WERI-Rb-1 (cell line): Measurements from ENCODE around the gene PMM1.
A peak's percentile ranks its signal among the peaks of the same experiment; 100 is the strongest.
"Not testable (repeated sequence)": the region's sequence is repeated elsewhere in the genome, so short reads cannot be mapped to it uniquely, and the experiment has no call there.

Source experiments
- DNase-seq: peaks from one replicate; pipeline ENCODE4 v3.0.0-alpha.2; 2020
- H3K27ac ChIP-seq: fragments of 250-450 bp; sonication (Bioruptor Pico); 2 replicates; pipeline ENCODE4 v1.5.1; 2020; ENCODE audit warnings: mild to moderate bottlenecking, moderate library complexity
- H3K27me3 ChIP-seq: fragments of 250-450 bp; sonication (Bioruptor Pico); 2 replicates; pipeline ENCODE4 v1.5.1; 2021; ENCODE audit warnings: mild to moderate bottlenecking, low read depth, moderate library complexity; ENCODE audit not compliant: insufficient read depth, severe bottlenecking
- H3K36me3 ChIP-seq: fragments of 250-450 bp; sonication (Bioruptor Pico); 2 replicates; pipeline ENCODE4 v1.5.1; 2020; ENCODE audit warnings: mild to moderate bottlenecking, moderate library complexity
- H3K4me3 ChIP-seq: 2 replicates; pipeline ENCODE4 v1.5.1; 2011; ENCODE audit warnings: low read depth, mild to moderate bottlenecking, control low read depth, low read length
- H3K9me3 ChIP-seq: fragments of 250-450 bp; sonication (Bioruptor Pico); 2 replicates; pipeline ENCODE4 v1.5.1; 2021; ENCODE audit warnings: mild to moderate bottlenecking, moderate library complexity; ENCODE audit not compliant: severe bottlenecking
- TF ChIP-seq, protein P1 (sequence below): IDR thresholded peaks from 2 replicates; pipeline ENCODE4 v1.5.1; 2011; ENCODE audit warnings: low read depth, mild to moderate bottlenecking, control low read depth, inconsistent platforms, low read length

PMM1 gene

GRCh38 chr22:41578818-41579217 is 10.8 kb downstream of the PMM1 start:
- Histone ChIP-seq H3K27me3 (no peaks in the 10 kb centered on the region), H3K36me3 (peaks cover 20% of the 10 kb centered on the region), H3K27ac (no peak overlapping the region), H3K9me3 (no peaks in the 10 kb centered on the region), H3K4me3 (no peak overlapping the region)
- TF ChIP-seq, protein P1, sequence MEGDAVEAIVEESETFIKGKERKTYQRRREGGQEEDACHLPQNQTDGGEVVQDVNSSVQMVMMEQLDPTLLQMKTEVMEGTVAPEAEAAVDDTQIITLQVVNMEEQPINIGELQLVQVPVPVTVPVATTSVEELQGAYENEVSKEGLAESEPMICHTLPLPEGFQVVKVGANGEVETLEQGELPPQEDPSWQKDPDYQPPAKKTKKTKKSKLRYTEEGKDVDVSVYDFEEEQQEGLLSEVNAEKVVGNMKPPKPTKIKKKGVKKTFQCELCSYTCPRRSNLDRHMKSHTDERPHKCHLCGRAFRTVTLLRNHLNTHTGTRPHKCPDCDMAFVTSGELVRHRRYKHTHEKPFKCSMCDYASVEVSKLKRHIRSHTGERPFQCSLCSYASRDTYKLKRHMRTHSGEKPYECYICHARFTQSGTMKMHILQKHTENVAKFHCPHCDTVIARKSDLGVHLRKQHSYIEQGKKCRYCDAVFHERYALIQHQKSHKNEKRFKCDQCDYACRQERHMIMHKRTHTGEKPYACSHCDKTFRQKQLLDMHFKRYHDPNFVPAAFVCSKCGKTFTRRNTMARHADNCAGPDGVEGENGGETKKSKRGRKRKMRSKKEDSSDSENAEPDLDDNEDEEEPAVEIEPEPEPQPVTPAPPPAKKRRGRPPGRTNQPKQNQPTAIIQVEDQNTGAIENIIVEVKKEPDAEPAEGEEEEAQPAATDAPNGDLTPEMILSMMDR = no peak
- DNase-seq = no peak

GRCh38 chr22:41578114-41578513 is 11.5 kb downstream of the PMM1 start:
- no peaks in the 10 kb centered on the region for H3K27me3 ChIP-seq
- TF ChIP-seq, protein P1 = no peak
- no peak overlapping the region for H3K27ac ChIP-seq
- H3K4me3 ChIP-seq = no peak overlapping the region
- peaks cover 20% of the 10 kb centered on the region for H3K36me3 ChIP-seq
- no peak for DNase-seq
- no peaks in the 10 kb centered on the region for H3K9me3 ChIP-seq

DNA sequence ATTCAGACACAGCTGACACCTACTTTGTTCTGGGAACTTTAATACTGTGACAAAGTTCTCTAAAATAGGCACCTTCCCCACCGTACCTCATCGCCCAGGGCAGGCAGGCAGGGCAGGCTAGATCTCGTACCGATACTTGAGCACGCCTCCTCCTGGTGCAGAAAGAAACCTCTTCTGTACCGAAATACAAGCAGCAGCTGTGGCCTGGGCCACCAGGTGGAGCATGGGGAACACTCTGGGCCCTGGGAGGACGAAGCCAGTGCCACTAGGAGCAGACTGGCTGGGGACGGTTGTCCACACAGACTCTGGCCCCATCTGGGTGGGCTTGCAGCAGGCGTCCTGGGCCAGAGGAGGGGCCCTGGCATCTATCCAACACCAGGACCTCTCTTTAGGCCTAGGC is 12.8 kb downstream of the PMM1 start:
- Histone ChIP-seq H3K27ac (no peak overlapping the region; the same call in 1 of the 2 replicates), H3K27me3 (no peaks in the 10 kb centered on the region), H3K4me3 (no peak overlapping the region), H3K9me3 (no peaks in the 10 kb centered on the region), H3K36me3 (peaks cover 20% of the 10 kb centered on the region)
- peak; percentile 87 for DNase-seq
- TF ChIP-seq, protein P1 = peak; percentile 97

DNA sequence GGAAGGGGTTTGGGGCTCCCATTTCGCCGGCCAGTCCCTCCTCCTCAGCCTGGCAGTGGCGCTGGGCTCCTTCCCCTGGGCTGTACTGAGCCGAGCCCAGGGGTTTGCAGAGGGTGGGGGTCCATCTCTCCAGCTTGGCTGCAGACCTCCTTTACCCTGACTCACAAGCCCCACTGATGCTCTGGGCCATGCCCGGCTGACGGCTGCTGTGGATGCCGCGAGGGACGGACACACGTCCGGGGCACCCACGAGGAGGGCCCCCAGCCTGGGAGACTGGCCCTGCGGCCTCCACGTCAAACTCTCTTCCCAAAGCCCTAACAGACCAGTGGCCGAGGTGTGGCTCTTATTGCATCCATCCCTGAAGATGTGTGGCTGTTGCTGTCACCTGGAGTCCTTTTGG is 14.1 kb downstream of the PMM1 start:
- Histone ChIP-seq H3K27me3 (no peaks in the 10 kb centered on the region), H3K36me3 (peaks cover 20% of the 10 kb centered on the region), H3K9me3 (no peaks in the 10 kb centered on the region), H3K27ac (no peak overlapping the region), H3K4me3 (no peak overlapping the region)
- DNase-seq = no peak
- TF ChIP-seq, protein P1 = no peak

DNA sequence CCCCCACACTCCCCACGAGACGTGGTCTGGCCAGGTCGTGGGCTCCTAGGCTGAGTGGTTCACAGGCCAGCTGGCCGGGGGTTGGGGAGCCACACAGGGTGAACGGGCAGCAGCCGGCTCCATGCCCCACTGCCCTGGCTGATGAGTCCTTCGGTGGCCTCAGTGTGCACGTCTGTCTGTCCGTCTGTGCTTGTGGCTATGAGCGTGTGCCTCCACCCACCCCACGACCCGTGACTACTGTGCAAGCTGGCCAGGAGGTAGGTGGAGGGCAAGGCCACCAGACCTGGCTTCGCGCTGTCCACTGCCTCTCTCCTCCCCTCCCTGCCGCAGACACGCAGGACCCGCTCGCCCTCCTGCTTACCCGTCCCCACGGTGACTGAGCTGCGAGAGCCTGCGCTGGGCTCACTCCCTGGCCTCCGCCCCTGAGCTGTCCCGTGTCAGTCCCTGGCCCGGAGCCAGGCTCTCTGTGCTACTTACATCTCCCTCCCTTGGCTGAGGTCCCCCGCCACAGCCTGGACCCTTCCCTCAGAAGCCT is 14.7 kb downstream of the PMM1 start:
- Histone ChIP-seq H3K27ac (no peak overlapping the region), H3K36me3 (peaks cover 17% of the 10 kb centered on the region), H3K4me3 (no peak overlapping the region), H3K27me3 (no peaks in the 10 kb centered on the region), H3K9me3 (no peaks in the 10 kb centered on the region)
- TF ChIP-seq, protein P1 = no peak
- no peak for DNase-seq

GRCh38 chr22:41573677-41574076 is 16.0 kb downstream of the PMM1 start:
- no peak for DNase-seq
- Histone ChIP-seq H3K27me3 (no peaks in the 10 kb centered on the region), H3K36me3 (peaks cover 16% of the 10 kb centered on the region), H3K27ac (no peak overlapping the region), H3K9me3 (no peaks in the 10 kb centered on the region), H3K4me3 (no peak overlapping the region)
- TF ChIP-seq, protein P1 = no peak

- peaks cover 14% of the 10 kb centered on the region for H3K36me3 ChIP-seq
- H3K27ac ChIP-seq, H3K27me3 ChIP-seq, H3K9me3 ChIP-seq, DNase-seq, H3K4me3 ChIP-seq: not testable (repeated sequence)
Measured at GRCh38 chr22:41572305-41572704, 17.3 kb downstream of the PMM1 start.
